ENCODE data around the gene ADGRL3.

- TF ChIP-seq CTCF (IDR thresholded peaks at IDR 0.05) = no peak
- no peak for TF ChIP-seq POLR2A (IDR thresholded peaks at IDR 0.05)
These were observed 734.1 kb downstream of the ADGRL3 start for GRCh38 chr4:61934198-61934597.

All from thyroid gland (tissue), 4 donors.